CD4-positive, alpha-beta memory T cell (primary cell): ENCODE results near the gene MYO5A. TPM values are rescaled to one million over a fixed set of nuclear protein-coding genes. Genes with fewer than 3 reads are reported as not detected.

Source experiments
- CTCF ChIA-PET: fragments of 350-600 bp; sonication (Branson Sonifier 250); formaldehyde crosslinking; loops from one replicate; lab custom pipeline; 2021; ENCODE audit warnings: inconsistent platforms; ENCODE audit not compliant: partially characterized antibody; lab: Charles Lee
- POLR2A ChIA-PET: fragments of 350-600 bp; sonication (Branson Sonifier 250); formaldehyde crosslinking; loops from one replicate; lab custom pipeline; 2021; ENCODE audit not compliant: partially characterized antibody; lab: Charles Lee
- DNase-seq, 5 donors: peaks; one replicate each; pipeline versions ENCODE4 v3.0.0 to v3.0.0-alpha.2; 2020 to 2022; ENCODE audit warnings: mixed read lengths in 1 of 5
- H3K27ac ChIP-seq: one replicate; pipeline ENCODE4 v1.7.0; 2013; ENCODE audit warnings: low read depth, low read length
- H3K27me3 ChIP-seq: 2 replicates; pipeline ENCODE4 v1.7.0; 2013; ENCODE audit warnings: mild to moderate bottlenecking, low read length, moderate library complexity; ENCODE audit not compliant: insufficient read depth
- H3K36me3 ChIP-seq: 2 replicates; pipeline ENCODE4 v1.7.0; 2013; ENCODE audit warnings: mild to moderate bottlenecking, low read length, moderate library complexity; ENCODE audit not compliant: insufficient read depth
- H3K4me1 ChIP-seq: 2 replicates; pipeline ENCODE4 v1.7.0; 2013; ENCODE audit warnings: mild to moderate bottlenecking, low read length, moderate library complexity; ENCODE audit not compliant: insufficient read depth
- H3K4me3 ChIP-seq, 2 donors: one replicate each; pipeline ENCODE4 v1.7.0; 2013; ENCODE audit warnings: low read length in 2 of 2, mild to moderate bottlenecking in 1 of 2
- H3K9me3 ChIP-seq, 2 donors: one replicate each; pipeline ENCODE4 v1.7.0; 2013; ENCODE audit warnings: low read length in 2 of 2, control low read depth in 1 of 2; ENCODE audit not compliant: control insufficient read depth in 1 of 2
- H3K27ac Mint-ChIP-seq, 7 donors: one replicate each; pipeline ENCODE4 v1.8.0; 2020 to 2021; ENCODE audit warnings: mixed read lengths in 7 of 7, mild to moderate bottlenecking in 6 of 7, inconsistent platforms in 3 of 7, moderate library complexity in 3 of 7
- H3K27me3 Mint-ChIP-seq, 2 donors: one replicate each; pipeline ENCODE4 v1.8.0; 2020 to 2021; ENCODE audit warnings: mixed read lengths in 2 of 2
- H3K36me3 Mint-ChIP-seq, 2 donors: one replicate each; pipeline ENCODE4 v1.8.0; 2020 to 2021; ENCODE audit warnings: mixed read lengths in 2 of 2, inconsistent platforms in 1 of 2, mild to moderate bottlenecking in 1 of 2
- H3K4me1 Mint-ChIP-seq, 4 donors: one replicate each; pipeline ENCODE4 v1.8.0; 2020 to 2021; ENCODE audit warnings: mixed read lengths in 4 of 4, mild to moderate bottlenecking in 1 of 4
- H3K4me3 Mint-ChIP-seq, 8 donors: one replicate each; pipeline ENCODE4 v1.8.0; 2020 to 2021; ENCODE audit warnings: mixed read lengths in 8 of 8, mild to moderate bottlenecking in 7 of 8, moderate library complexity in 6 of 8, inconsistent platforms in 3 of 8
- H3K9me3 Mint-ChIP-seq, 8 donors: one replicate each; pipeline ENCODE4 v1.8.0; 2020 to 2021; ENCODE audit warnings: mixed read lengths in 8 of 8, mild to moderate bottlenecking in 5 of 8, inconsistent platforms in 3 of 8, moderate library complexity in 1 of 8
- intact Hi-C: fragments of 100-400 bp; cut with micrococcal nuclease; formaldehyde crosslinking; loops from one replicate; pipeline ENCODE4 v1.15.1; 2023
- polyA plus RNA-seq, 2 donors: library from polyadenylated mRNA; unstranded; fragments of 300-500 nt; fragmentation: Illumina TruSeq; gene quantifications; one replicate each; pipeline ENCODE4 v1.2.3, GENCODE V29; 2021
- total RNA-seq, 2 experiments: library from RNA; stranded (reverse); gene quantifications; one replicate each; pipeline ENCODE4 v1.2.3, GENCODE V29; 2021

MYO5A gene
- total and polyA plus RNA-seq, 4 experiments from 2014 or later: 3.6 to 43.9 (median 25.6) TPM

DNA sequence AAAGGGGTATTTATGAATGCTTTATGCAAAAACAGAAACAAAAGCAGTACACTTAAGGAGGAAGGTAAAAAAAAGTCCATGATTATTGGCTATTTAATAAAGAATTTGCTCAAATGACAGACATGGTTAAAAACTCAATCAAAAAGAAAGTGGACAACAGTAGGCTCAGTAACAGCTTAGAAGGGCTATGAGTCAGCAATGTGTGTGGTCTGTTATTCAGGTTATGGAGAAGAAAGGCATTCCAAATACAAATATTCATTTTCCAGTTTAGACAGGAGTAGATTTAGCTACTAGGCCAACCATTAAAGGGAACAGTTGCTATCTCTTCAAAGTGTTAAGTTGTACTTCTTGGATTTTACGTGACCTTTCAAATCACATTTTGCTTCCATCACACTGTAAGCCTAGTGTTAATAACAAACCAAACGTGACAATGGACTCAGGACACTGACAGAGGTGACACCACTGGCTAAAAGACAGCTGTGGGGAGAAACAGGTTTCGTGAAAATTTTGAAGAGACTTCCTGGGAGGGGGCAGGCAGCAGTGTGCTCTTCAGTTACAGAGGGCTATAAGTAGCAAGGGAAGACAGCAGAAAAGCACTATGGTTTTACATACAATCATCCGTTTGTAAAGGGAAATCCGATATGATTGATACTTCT is 191.4 kb downstream of the MYO5A start:
- Histone ChIP-seq H3K36me3 (peaks cover 9% of the 10 kb centered on the region), H3K9me3 (no peaks in the 10 kb centered on the region), H3K27ac (no peak overlapping the region), H3K27me3 (no peaks in the 10 kb centered on the region), H3K4me3 (no peak overlapping the region), H3K4me1 (peaks cover under 1% of the 10 kb centered on the region)
- no peak for DNase-seq
- Mint-ChIP-seq H3K27ac (peak overlapping the region in 6 of 7 donors; percentile 19 to 74 (median 63)), H3K36me3 (peaks cover 11 to 42% of the 10 kb centered on the region in 2 donors), H3K9me3 (no peaks in the 10 kb centered on the region), H3K4me3 (no peak overlapping the region), H3K27me3 (no peaks in the 10 kb centered on the region), H3K4me1 (peaks cover 3 to 8% (median 5%) of the 10 kb centered on the region in 4 donors)
- CTCF ChIA-PET: interaction anchor here (1.3 kb wide), 1 partner anchor 394 kb away, joined by 4 read pairs; no protein-coding TSS in a partner anchor
- POLR2A ChIA-PET: no interaction called here
- intact Hi-C loops: no loop called here

DNA sequence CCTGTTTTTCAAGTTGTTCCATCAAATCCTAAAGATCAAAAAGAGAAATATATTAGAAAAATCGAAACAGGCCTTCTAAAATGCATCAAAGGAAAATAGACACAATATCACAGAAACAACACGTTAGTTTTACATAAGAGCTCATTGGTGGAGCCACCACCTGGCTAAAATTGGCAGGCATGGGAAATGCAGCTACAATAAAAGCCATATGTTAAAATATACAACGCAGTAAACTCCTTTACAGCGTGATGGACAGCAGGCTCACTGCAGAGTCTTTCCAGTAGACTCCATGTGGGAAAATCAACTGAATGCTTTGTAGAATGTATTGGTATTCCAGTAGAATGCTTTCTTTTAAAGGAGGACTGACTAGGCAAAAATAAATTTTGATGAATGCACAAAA is 192.2 kb downstream of the MYO5A start:
- no peaks in the 10 kb centered on the region for H3K9me3 ChIP-seq
- peak overlapping the region in 3 of 7 donors; percentile 15 to 71 (median 48) for H3K27ac Mint-ChIP-seq
- DNase-seq: no peak
- H3K36me3 Mint-ChIP-seq: peaks cover 11 to 41% of the 10 kb centered on the region in 2 donors
- no peaks in the 10 kb centered on the region for H3K27me3 Mint-ChIP-seq
- intact Hi-C loops: no loop called here
- no peaks in the 10 kb centered on the region for H3K9me3 Mint-ChIP-seq
- no peaks in the 10 kb centered on the region for H3K27me3 ChIP-seq
- H3K4me3 ChIP-seq: no peak overlapping the region
- H3K4me3 Mint-ChIP-seq: no peak overlapping the region
- POLR2A ChIA-PET: no interaction called here
- CTCF ChIA-PET: interaction anchor here (0.7 kb wide), 1 partner anchor 44 kb away, joined by 4 read pairs; no protein-coding TSS in a partner anchor
- peaks cover 9% of the 10 kb centered on the region for H3K36me3 ChIP-seq
- peaks cover 9% of the 10 kb centered on the region for H3K4me1 ChIP-seq
- H3K4me1 Mint-ChIP-seq: peaks cover 9 to 16% (median 11%) of the 10 kb centered on the region in 4 donors
- no peak overlapping the region for H3K27ac ChIP-seq

DNA sequence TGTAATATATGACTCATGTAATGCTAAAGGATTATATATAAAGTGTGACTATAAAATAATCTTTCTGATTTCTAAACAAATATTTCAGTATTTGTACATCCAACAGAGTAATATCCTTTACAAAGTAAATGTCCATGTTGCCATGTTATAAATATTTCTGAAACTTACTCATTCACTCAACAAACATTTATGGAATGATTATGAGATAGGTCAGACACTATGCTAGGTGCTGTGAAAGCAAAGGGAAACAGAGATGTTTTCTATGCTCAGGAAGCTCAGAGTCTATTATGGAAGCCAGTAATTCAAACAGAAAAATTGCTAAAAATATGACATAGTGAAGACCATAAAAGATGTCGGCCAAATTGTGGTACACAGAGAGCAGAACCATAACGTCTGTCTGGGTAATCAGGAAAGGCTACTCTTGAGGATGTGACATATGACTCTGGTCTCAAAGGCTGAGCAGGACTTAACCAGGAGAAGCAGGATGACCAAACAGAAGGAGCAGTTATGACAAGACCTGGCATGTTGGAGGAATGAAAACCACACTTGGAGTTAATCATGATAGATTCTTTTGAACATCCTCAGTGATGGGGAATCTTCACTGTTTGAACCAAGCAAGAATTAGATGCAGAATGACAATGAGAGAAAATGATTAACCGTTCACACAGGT is 194.1 kb downstream of the MYO5A start:
- Histone ChIP-seq H3K9me3 (no peaks in the 10 kb centered on the region), H3K4me3 (no peak overlapping the region), H3K27me3 (no peaks in the 10 kb centered on the region), H3K27ac (no peak overlapping the region), H3K4me1 (peaks cover 13% of the 10 kb centered on the region), H3K36me3 (peaks cover 2% of the 10 kb centered on the region)
- Mint-ChIP-seq H3K27ac (peak overlapping the region in 5 of 7 donors; percentile 16 to 75 (median 46)), H3K4me3 (no peak overlapping the region), H3K4me1 (peaks cover 13 to 21% (median 16%) of the 10 kb centered on the region in 4 donors), H3K36me3 (peaks cover 14 to 39% of the 10 kb centered on the region in 2 donors), H3K9me3 (no peaks in the 10 kb centered on the region), H3K27me3 (no peaks in the 10 kb centered on the region)
- CTCF ChIA-PET: interaction anchor here (1.4 to 4.7 kb wide), 4 partner anchors 129 to 400 kb away, joined by 3 to 57 read pairs (median 12); no protein-coding TSS in a partner anchor
- no peak for DNase-seq
- POLR2A ChIA-PET: interaction anchor here (0.6 kb wide), 1 partner anchor 401 kb away, joined by 3 read pairs; no protein-coding TSS in a partner anchor
- intact Hi-C loops: no loop called here

DNA sequence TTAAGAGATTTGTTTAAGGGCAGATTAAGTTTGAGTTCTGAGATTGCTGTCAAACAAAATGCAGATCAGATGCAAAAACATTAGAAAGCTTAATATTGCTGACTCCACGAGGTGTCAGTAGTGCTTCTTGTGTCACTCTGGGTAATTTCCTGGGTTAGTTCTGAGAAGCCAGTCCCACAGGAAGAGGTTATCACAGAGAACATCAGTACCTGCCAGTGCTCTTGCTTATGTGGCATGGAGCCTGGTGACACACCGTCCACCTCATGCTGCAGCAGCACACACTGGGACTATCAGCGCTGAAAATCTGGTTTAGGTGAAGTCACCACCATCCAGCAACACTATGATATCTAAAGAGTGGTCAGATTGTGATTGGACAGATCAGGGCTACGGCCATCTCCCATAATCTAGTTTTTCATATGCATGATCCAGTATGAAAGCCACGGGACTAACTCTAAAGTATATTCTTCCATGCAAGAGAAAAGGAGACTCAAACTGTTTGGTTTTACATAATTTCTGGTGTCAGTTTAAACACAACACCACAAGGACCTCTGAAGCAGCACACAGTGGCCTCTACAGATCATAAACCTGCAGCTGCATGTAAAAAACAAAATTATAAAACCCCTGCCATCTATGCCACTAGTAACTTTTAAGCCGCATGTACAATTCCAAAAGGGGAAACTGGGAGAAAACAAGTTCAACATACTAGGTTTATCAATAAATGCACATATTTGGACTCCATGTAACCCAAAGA is 197.0 kb downstream of the MYO5A start:
- POLR2A ChIA-PET: interaction anchor here (0.7 to 2.6 kb wide), 8 partner anchors 12 to 404 kb away, joined by 3 to 11 read pairs (median 4); partner anchors contain the start of genes ARPP19, ATOSA and MYO5A
- Histone ChIP-seq H3K27me3 (no peaks in the 10 kb centered on the region), H3K4me3 (no peak overlapping the region), H3K27ac (no peak overlapping the region), H3K9me3 (no peaks in the 10 kb centered on the region), H3K36me3 (peaks cover 9% of the 10 kb centered on the region), H3K4me1 (peaks cover 13% of the 10 kb centered on the region)
- Mint-ChIP-seq H3K9me3 (no peaks in the 10 kb centered on the region), H3K27me3 (no peaks in the 10 kb centered on the region), H3K4me1 (peaks cover 13 to 21% (median 15%) of the 10 kb centered on the region in 4 donors), H3K27ac (peak overlapping the region; percentile 70 to 93 (median 80)), H3K4me3 (peak overlapping the region in 7 of 8 donors; percentile 46 to 79 (median 72)), H3K36me3 (peaks cover 40 to 53% of the 10 kb centered on the region in 2 donors)
- intact Hi-C loops: loop anchor here (1.0 kb wide), 8 partner anchors 75 to 404 kb away; partner anchors contain the start of genes ARPP19 and MYO5A
- DNase-seq: peak; percentile 64 to 74 (median 66)
- CTCF ChIA-PET: interaction anchor here (0.6 to 4.7 kb wide), 25 partner anchors 8 to 406 kb away, joined by 3 to 57 read pairs (median 4); partner anchors contain the start of gene ARPP19

DNA sequence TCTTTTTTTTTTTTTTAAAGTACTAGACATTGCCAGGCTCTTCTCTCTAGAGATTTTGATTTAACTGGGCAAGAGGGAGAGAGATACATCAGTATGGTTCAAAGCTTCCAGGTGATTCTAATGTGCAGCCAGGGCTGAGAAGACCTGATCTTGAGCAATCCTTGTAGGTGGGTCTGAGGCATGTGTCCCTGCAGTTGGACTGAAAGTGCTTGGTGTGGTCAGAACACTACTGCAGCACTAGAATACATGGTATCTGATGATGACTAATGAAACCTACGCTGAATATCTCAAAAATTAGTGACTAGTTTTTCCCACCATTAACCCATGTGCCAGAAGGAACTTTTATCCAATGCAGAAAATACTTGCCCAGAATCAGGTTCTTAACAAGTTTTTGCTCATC is 198.7 kb downstream of the MYO5A start:
- H3K4me3 ChIP-seq: no peak overlapping the region
- H3K9me3 ChIP-seq: no peaks in the 10 kb centered on the region
- no peak overlapping the region for H3K27ac ChIP-seq
- H3K4me3 Mint-ChIP-seq: no peak overlapping the region
- DNase-seq: no peak
- no peaks in the 10 kb centered on the region for H3K27me3 Mint-ChIP-seq
- H3K4me1 Mint-ChIP-seq: peaks cover 13 to 21% (median 15%) of the 10 kb centered on the region in 4 donors
- no peaks in the 10 kb centered on the region for H3K27me3 ChIP-seq
- ChIA-PET CTCF (interaction anchor here (0.7 kb wide), 1 partner anchor 205 kb away, joined by 3 read pairs; no protein-coding TSS in a partner anchor), POLR2A (interaction anchor here (0.7 kb wide), 1 partner anchor 239 kb away, joined by 3 read pairs; no protein-coding TSS in a partner anchor)
- H3K4me1 ChIP-seq: peaks cover 13% of the 10 kb centered on the region
- H3K27ac Mint-ChIP-seq: peak overlapping the region in 3 of 7 donors; percentile 11 to 44 (median 43)
- peaks cover 16% of the 10 kb centered on the region for H3K36me3 ChIP-seq
- peaks cover 48 to 54% of the 10 kb centered on the region in 2 donors for H3K36me3 Mint-ChIP-seq
- intact Hi-C loops: no loop called here
- no peaks in the 10 kb centered on the region for H3K9me3 Mint-ChIP-seq

DNA sequence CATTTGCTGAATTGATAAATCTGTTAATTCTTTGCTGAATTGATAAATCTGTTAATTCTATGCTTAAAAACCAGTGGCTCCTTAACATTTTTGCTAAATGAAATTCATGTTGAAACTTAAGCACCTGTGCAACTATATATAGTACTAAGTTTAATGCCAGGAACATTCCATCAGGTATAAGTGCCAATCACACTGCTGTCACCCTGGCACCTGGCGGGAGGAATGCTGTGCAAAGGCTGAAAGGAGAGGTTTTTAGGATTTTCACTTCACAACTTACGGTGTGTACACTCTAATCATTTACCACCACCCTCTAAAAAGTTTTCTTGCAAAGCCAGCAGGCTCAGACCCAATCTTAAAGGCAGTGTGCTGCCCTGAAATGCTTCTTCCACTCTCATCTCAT is 199.5 kb downstream of the MYO5A start:
- Mint-ChIP-seq H3K36me3 (peaks cover 46 to 54% of the 10 kb centered on the region in 2 donors), H3K4me1 (peaks cover 13 to 21% (median 14%) of the 10 kb centered on the region in 4 donors), H3K9me3 (no peaks in the 10 kb centered on the region), H3K27me3 (no peaks in the 10 kb centered on the region), H3K27ac (peak overlapping the region in 3 of 7 donors; percentile 6 to 57 (median 6)), H3K4me3 (no peak overlapping the region)
- intact Hi-C loops: no loop called here
- H3K9me3 ChIP-seq: no peaks in the 10 kb centered on the region
- CTCF ChIA-PET: interaction anchor here (0.7 to 2.4 kb wide), 3 partner anchors 71 to 407 kb away, joined by 3 to 11 read pairs (median 6); no protein-coding TSS in a partner anchor
- H3K36me3 ChIP-seq: peaks cover 16% of the 10 kb centered on the region
- H3K4me1 ChIP-seq: peaks cover 13% of the 10 kb centered on the region
- H3K27me3 ChIP-seq: no peaks in the 10 kb centered on the region
- POLR2A ChIA-PET: no interaction called here
- H3K4me3 ChIP-seq: no peak overlapping the region
- no peak for DNase-seq
- H3K27ac ChIP-seq: no peak overlapping the region
